Endothelial cell of umbilical vein (primary cell): Measurements from ENCODE around the gene GPR183. TPM values are rescaled to one million over a fixed set of nuclear protein-coding genes. Genes with fewer than 3 reads are reported as not detected.

ENCODE experiments used
- BruUV-seq: library from RNA; stranded (reverse); fragments of 400-500 nt; replicated peaks from 2 replicates; lab custom pipeline; 2021; lab: Mats Ljungman, UMichigan
- CTCF ChIA-PET: fragments of 300-600, 350-600 bp; sonication (Branson Sonifier 250); formaldehyde crosslinking; loops from one replicate; lab custom pipeline; 2021; ENCODE audit warnings: antibody characterized with exemption, inconsistent platforms; lab: Charles Lee
- POLR2A ChIA-PET: fragments of 300-600, 350-600 bp; sonication (Branson Sonifier 250); formaldehyde crosslinking; loops from one replicate; lab custom pipeline; 2021; ENCODE audit warnings: antibody characterized with exemption, inconsistent platforms; lab: Charles Lee
- DNase-seq: peaks from one replicate; pipeline ENCODE4 v3.0.0-alpha.2; 2011; ENCODE audit warnings: low read depth, low spot score
- FAIRE-seq: peaks from 2 replicates; lab custom pipeline; 2011; peaks lifted over from hg19 to GRCh38; lab: Jason Lieb, UNC
- H2AFZ ChIP-seq: 2 replicates; pipeline ENCODE4 v1.6.0; 2012; ENCODE audit warnings: low read depth, low read length, control low read depth, inconsistent platforms
- H3K27ac ChIP-seq: 2 replicates; pipeline ENCODE4 v1.5.1; 2011; ENCODE audit warnings: low read depth, mild to moderate bottlenecking, control low read depth, low read length, moderate library complexity; ENCODE audit not compliant: insufficient read depth
- H3K27me3 ChIP-seq, 2 experiments: 2 replicates each; pipeline versions ENCODE4 v1.6.0 to v1.6.1; 2011; ENCODE audit warnings: low read length in 2 of 2, mixed read lengths in 1 of 2; ENCODE audit not compliant: control insufficient read depth in 2 of 2, insufficient read depth in 2 of 2
- H3K36me3 ChIP-seq, 2 experiments: 2 replicates in 1 of 2; 3 replicates in 1 of 2; pipeline ENCODE4 v1.5.1; 2011; ENCODE audit warnings: low read length in 2 of 2, mild to moderate bottlenecking in 1 of 2, moderate library complexity in 1 of 2; ENCODE audit not compliant: control insufficient read depth in 2 of 2, insufficient read depth in 2 of 2; ENCODE audit errors: extremely low read depth in 1 of 2
- H3K4me1 ChIP-seq: 3 replicates; pipeline ENCODE4 v1.5.1; 2011; ENCODE audit warnings: mild to moderate bottlenecking, low read length; ENCODE audit not compliant: control insufficient read depth, insufficient read depth; ENCODE audit errors: extremely low read depth
- H3K4me2 ChIP-seq: 2 replicates; pipeline ENCODE4 v1.6.1; 2011; ENCODE audit warnings: low read length, control low read depth, mixed read lengths; ENCODE audit not compliant: insufficient read depth
- H3K4me3 ChIP-seq, 3 experiments: fragments of 200-600 bp in 1 of 3; sonication (generic), shearing (Covaris generic) in 1 of 3; replicated peaks in 1 of 3; 2 replicates each; pipeline ENCODE4 v1.5.1; 2011 to 2016; ENCODE audit warnings: control low read depth in 3 of 3, low read length in 3 of 3, mild to moderate bottlenecking in 2 of 3, inconsistent platforms in 1 of 3, low read depth in 1 of 3, moderate library complexity in 1 of 3; ENCODE audit not compliant: insufficient read depth in 1 of 3
- H3K79me2 ChIP-seq: 2 replicates; pipeline ENCODE4 v1.6.0; 2012; ENCODE audit warnings: low read length, inconsistent platforms; ENCODE audit not compliant: control insufficient read depth, insufficient read depth
- H3K9ac ChIP-seq: replicated peaks from 2 replicates; pipeline ENCODE3; 2011; ENCODE audit warnings: low read length, control low read depth; ENCODE audit not compliant: insufficient read depth; ENCODE audit errors: extremely low read depth
- H3K9me1 ChIP-seq: replicated peaks from 3 replicates; pipeline ENCODE4 v1.6.0; 2011; ENCODE audit warnings: mild to moderate bottlenecking, low read length; ENCODE audit not compliant: control insufficient read depth, insufficient read depth; ENCODE audit errors: extremely low read depth
- H3K9me3 ChIP-seq: replicated peaks from 2 replicates; pipeline ENCODE4 v1.5.1; 2012; ENCODE audit warnings: low read length, inconsistent platforms; ENCODE audit not compliant: control insufficient read depth, insufficient read depth
- H4K20me1 ChIP-seq: replicated peaks from 2 replicates; pipeline ENCODE3; 2011; ENCODE audit warnings: mild to moderate bottlenecking, low read length; ENCODE audit not compliant: control insufficient read depth, insufficient read depth; ENCODE audit errors: extremely low read depth
- EZH2 ChIP-seq: IDR thresholded peaks from 2 replicates; pipeline ENCODE4 v1.6.1; 2012; ENCODE audit warnings: borderline replicate concordance, low read depth, mild to moderate bottlenecking, moderate library complexity, low read length, inconsistent platforms; ENCODE audit not compliant: severe bottlenecking
- FOS ChIP-seq: IDR thresholded peaks from 2 replicates; pipeline ENCODE4 v1.6.1; 2011; ENCODE audit warnings: mild to moderate bottlenecking, low read length, moderate library complexity, borderline replicate concordance; ENCODE audit not compliant: insufficient read depth
- GATA2 ChIP-seq: IDR thresholded peaks from 2 replicates; pipeline ENCODE4 v1.7.0; 2011; ENCODE audit warnings: low read depth, mild to moderate bottlenecking, moderate library complexity, mixed read lengths, low read length; ENCODE audit not compliant: insufficient read length, insufficient read depth
- JUN ChIP-seq: IDR thresholded peaks from 2 replicates; pipeline ENCODE4 v1.6.1; 2011; ENCODE audit warnings: borderline replicate concordance, low read depth; ENCODE audit not compliant: insufficient read length, insufficient read depth
- MYC ChIP-seq: IDR thresholded peaks from one replicate; pipeline ENCODE4 v1.6.1; 2011; ENCODE audit warnings: mild to moderate bottlenecking, low read depth, low read length
- POLR2A ChIP-seq: IDR thresholded peaks from 2 replicates; pipeline ENCODE4 v1.6.1; 2012; ENCODE audit warnings: low read depth, mild to moderate bottlenecking, control low read depth, low read length
- POLR2AphosphoS5 ChIP-seq: IDR thresholded peaks from 2 replicates; pipeline ENCODE4 v1.6.1; 2012; ENCODE audit warnings: low read depth, mild to moderate bottlenecking, control low read depth, low read length, moderate library complexity; ENCODE audit not compliant: insufficient read depth
- dilution Hi-C: fragments of 300-500 bp; cut with MboI; formaldehyde crosslinking; loops from one replicate; pipeline ENCODE4 v1.15.0; 2019; ENCODE audit warnings: low sequenced_read_pairs; ENCODE audit not compliant: extremely low pct_ligation_motif_present
- intact Hi-C: fragments of 100-400 bp; cut with micrococcal nuclease; formaldehyde crosslinking; loops from one replicate; pipeline ENCODE4 v1.10.0; 2022
- polyA plus RNA-seq, 4 experiments: library from polyadenylated mRNA; depleted of rRNA in 3 of 4; stranded (reverse) in 3 of 4; unstranded in 1 of 4; fragments of >200 nt; gene quantifications; 2 replicates each; pipeline versions ENCODE4 v1.2.1 to v1.2.3, GENCODE V29; 2011 to 2012; ENCODE audit warnings: missing spikeins in 1 of 4
- total RNA-seq: library from RNA; stranded (reverse); gene quantifications from 2 replicates; pipeline ENCODE4 v1.2.3, GENCODE V29; 2021
- TF ChIP-seq, protein P1 (sequence below), 2 donors: IDR thresholded peaks; 1 replicate in 1 of 2; 2 replicates in 1 of 2; pipeline ENCODE4 v1.5.1; 2011; ENCODE audit warnings: low read length in 2 of 2, mild to moderate bottlenecking in 2 of 2, moderate library complexity in 2 of 2, control low read depth in 1 of 2, inconsistent platforms in 1 of 2, low read depth in 1 of 2; ENCODE audit not compliant: insufficient read depth in 1 of 2; ENCODE audit errors: extremely low read depth in 1 of 2
- TF ChIP-seq, protein P2 (sequence below): IDR thresholded peaks from 2 replicates; pipeline ENCODE4 v1.6.1; 2011; ENCODE audit not compliant: insufficient read depth, insufficient read length

The GPR183 gene
- total and polyA plus RNA-seq, 2 donors (not counting 3 experiments of a cell fraction or from before 2014, with no cell fraction given), result 0.23 TPM; not detected in 1

DNA sequence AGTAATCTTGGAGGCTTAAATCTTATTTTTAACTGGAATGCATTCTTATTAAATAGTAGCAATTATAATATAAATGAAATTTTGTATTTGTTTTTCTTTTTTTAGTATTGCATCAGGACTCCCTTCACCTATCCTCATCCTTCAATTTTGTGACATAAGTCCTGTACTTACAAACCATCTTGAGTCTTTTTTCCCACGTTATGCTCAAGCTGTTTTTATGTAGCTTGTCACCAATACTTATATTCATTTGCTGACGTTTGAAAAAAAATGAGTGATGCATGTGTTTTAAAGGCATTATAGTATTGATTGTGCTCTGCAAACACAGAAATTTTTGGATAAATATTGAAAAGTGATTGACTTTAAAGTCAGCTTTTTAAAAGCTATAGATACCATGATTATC is 49.9 kb downstream of the GPR183 start:
- no peak for TF ChIP-seq POLR2A
- TF ChIP-seq FOS, result no peak
- TF ChIP-seq JUN, result no peak
- no peak for TF ChIP-seq POLR2AphosphoS5
- no peak for TF ChIP-seq GATA2
- no peak for TF ChIP-seq EZH2
- TF ChIP-seq MYC, result no peak
- TF ChIP-seq, protein P1, sequence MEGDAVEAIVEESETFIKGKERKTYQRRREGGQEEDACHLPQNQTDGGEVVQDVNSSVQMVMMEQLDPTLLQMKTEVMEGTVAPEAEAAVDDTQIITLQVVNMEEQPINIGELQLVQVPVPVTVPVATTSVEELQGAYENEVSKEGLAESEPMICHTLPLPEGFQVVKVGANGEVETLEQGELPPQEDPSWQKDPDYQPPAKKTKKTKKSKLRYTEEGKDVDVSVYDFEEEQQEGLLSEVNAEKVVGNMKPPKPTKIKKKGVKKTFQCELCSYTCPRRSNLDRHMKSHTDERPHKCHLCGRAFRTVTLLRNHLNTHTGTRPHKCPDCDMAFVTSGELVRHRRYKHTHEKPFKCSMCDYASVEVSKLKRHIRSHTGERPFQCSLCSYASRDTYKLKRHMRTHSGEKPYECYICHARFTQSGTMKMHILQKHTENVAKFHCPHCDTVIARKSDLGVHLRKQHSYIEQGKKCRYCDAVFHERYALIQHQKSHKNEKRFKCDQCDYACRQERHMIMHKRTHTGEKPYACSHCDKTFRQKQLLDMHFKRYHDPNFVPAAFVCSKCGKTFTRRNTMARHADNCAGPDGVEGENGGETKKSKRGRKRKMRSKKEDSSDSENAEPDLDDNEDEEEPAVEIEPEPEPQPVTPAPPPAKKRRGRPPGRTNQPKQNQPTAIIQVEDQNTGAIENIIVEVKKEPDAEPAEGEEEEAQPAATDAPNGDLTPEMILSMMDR (IDR thresholded peaks at IDR 0.05; ENCODE audit: extremely low read depth in 1 of 2, insufficient read depth in 1 of 2, low read depth in 1 of 2, low read length in 2 of 2), result no peak
- TF ChIP-seq, protein P2, sequence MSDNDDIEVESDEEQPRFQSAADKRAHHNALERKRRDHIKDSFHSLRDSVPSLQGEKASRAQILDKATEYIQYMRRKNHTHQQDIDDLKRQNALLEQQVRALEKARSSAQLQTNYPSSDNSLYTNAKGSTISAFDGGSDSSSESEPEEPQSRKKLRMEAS, result no peak
- Histone ChIP-seq H3K79me2 (no peaks in the 10 kb centered on the region), H3K9me3 (no peaks in the 10 kb centered on the region), H2AFZ (no peak overlapping the region), H3K4me3 (no peak overlapping the region), H3K27ac (no peak overlapping the region), H3K9ac (no peak overlapping the region), H4K20me1 (no peaks in the 10 kb centered on the region), H3K27me3 (no peaks in the 10 kb centered on the region), H3K36me3 (peaks cover 0 to 2% of the 10 kb centered on the region in 2 experiments), H3K4me2 (no peak overlapping the region), H3K9me1 (no peaks in the 10 kb centered on the region), H3K4me1 (peaks cover 9% of the 10 kb centered on the region)
- intact Hi-C loops (no loop called here), dilution Hi-C loops (loop anchor here (25.0 kb wide), 1 partner anchor 95 kb away; no protein-coding TSS in a partner anchor)
- no peak for FAIRE-seq
- no TSS peak for BruUV-seq
- POLR2A ChIA-PET, result no interaction called here
- CTCF ChIA-PET, result interaction anchor here (1.0 to 2.1 kb wide), 4 partner anchors 9 to 81 kb away, joined by 3 to 12 read pairs (median 8); no protein-coding TSS in a partner anchor
- DNase-seq, result no peak
